GM21825 (cell line): ENCODE measurements around the gene INSM1.
"Not testable (repeated sequence)": the region's sequence is repeated elsewhere in the genome, so short reads cannot be mapped to it uniquely, and the experiment has no call there.

Source experiments
- ATAC-seq: cut with Tn5 transposase; IDR thresholded peaks from one replicate; pipeline ENCODE4 v1.9.1; 2021; ENCODE audit warnings: mild to moderate bottlenecking, moderate library complexity; ENCODE audit not compliant: unreplicated experiment

Gene INSM1, protein sequence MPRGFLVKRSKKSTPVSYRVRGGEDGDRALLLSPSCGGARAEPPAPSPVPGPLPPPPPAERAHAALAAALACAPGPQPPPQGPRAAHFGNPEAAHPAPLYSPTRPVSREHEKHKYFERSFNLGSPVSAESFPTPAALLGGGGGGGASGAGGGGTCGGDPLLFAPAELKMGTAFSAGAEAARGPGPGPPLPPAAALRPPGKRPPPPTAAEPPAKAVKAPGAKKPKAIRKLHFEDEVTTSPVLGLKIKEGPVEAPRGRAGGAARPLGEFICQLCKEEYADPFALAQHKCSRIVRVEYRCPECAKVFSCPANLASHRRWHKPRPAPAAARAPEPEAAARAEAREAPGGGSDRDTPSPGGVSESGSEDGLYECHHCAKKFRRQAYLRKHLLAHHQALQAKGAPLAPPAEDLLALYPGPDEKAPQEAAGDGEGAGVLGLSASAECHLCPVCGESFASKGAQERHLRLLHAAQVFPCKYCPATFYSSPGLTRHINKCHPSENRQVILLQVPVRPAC

DNA sequence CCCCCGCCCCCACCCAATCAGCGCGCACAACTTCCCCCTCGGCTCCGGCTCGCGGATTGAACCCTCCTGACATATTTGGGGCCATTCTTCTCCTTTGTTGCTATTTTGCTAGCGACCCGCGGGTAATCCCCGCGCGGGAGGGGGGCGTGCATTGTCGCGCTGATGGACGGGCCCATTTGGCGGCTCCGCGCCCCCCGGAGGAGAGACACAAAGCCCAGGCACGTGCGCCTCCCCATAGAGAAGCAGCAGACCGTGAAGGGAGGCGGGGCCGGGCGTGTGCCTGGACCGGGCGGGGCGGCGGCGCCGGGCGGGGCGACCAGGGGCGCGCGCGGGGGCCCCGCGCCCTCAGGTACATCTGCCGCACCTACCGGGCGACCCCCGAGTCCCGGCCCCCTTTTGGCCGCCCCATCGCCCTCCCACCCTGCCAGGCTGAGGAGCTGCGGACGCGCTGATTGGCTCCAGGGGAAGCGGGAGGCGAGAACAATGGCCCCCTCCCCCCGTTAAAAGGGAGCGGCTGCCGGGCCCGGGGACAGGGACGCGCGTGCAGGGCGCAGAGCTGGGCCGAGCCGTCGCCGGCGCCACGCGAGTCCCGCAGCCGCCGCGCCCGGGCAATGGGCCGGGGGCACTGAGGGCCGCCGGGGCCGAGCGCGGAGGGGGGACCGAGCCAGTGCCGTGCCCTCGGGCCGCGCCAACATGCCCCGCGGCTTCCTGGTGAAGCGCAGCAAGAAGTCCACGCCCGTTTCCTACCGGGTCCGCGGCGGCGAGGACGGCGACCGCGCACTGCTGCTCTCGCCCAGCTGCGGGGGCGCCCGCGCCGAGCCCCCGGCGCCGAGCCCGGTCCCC lies at the start of gene INSM1:
INSM1 (plus strand) TSS at position 530 of the 843 bp plus-strand sequence; CDS start at position 694, 164 bp downstream.
- ATAC-seq = no peak

GRCh38 chr20:20318365-20319161 lies 49.3 kb upstream of the INSM1 start:
- ATAC-seq = no peak

- ATAC-seq = no peak
These were observed 46.8 kb upstream of the INSM1 start for GRCh38 chr20:20321134-20321533.

DNA sequence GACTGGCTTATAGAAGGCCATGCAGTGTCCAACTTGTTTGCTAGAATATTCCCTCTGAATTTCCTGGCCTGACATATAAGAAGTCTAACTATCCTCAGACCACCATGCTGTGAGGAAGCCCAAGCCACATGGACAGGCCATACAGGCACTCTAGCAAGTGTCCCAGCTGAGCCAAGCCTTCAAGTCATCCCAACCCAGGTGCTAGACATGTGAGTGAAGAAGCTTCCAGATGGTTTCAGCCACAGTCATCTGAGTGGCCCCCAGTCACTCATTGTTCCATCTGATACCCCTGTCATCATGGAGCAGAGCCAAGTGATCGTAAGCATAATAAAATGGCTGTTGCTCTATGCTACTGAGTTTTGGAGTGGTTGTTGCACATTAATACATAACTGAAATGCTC lies 46.0 kb upstream of the INSM1 start:
- ATAC-seq = no peak

DNA sequence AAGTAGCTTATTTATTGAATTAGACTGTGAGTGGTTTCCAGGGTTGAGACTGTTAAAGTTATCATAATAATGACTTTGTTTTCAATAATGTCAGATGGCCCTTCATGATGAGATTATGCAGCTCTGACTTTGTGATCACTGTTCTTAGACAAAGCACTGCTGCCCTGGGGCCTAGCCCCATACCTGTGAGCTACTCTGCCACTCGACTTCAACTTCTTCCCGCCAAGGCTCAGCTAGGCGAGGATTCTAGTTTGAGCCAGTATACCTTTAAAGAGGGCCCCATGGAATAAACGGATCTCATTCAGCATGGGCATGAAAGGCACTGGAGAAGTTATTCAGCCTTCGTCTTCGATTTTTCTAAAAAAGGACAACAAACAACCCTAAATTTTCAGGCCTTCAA lies 45.0 kb upstream of the INSM1 start:
- no peak for ATAC-seq

DNA sequence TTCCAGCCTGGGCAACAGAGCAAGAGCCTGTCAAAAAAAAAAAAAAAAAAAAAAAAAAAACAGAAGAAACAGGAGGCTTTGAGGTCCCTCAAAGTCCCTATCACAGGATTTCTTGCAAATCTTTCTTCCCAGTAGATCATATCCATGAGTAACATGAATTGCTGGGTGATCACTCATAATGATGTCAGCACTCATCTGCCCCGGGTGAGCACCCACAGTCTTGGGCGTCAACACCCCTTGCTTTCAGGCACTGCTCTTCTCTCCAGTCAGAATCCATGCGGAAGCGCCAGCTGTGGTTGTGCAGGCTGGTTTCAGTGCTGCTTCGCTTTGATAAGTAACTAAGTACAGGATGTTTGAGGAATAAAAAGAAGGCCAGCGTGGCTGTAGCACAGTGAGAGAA lies 40.2 kb upstream of the INSM1 start:
- no peak for ATAC-seq

DNA sequence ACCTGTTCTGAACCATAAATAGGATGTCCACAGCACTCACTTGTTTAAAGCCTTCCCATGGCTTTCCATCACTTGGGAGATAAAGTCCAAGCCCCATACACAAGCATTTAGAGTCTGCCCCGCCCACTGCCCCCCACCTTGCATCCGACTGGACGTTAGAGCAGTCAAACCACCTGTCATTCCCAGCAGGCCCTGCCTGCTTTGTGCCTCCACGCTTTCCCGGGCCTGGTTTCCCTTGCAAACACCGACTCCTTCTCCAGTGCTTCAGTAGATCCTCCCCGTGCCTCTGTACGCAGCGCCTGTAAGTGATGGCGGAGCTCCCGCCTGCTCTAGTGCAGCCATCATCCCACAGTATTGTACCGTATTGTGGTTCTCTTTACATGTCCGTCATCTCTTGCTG lies 38.3 kb upstream of the INSM1 start:
- ATAC-seq = no peak

DNA sequence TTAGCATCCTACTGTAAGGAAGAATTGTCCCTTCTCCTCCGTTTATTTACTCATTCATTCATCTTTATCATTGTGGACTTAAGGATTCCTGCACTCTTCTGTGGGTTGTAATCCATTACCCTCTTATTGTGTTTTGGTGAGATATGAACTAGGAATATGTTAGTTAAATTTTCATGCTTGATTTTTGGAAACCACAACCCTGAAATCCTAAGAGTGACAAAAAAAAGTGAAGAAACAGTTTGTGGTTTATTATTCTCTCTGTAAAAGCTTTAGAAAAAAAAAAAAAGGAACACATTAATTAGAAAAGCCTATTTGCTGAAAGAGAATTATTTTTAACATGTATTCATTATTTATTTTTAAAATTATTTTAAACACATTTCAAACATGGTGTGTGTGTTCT lies 36.7 kb upstream of the INSM1 start:
- ATAC-seq = no peak

- ATAC-seq = no peak
These were observed 36.1 kb upstream of the INSM1 start for GRCh38 chr20:20331817-20332216.

DNA sequence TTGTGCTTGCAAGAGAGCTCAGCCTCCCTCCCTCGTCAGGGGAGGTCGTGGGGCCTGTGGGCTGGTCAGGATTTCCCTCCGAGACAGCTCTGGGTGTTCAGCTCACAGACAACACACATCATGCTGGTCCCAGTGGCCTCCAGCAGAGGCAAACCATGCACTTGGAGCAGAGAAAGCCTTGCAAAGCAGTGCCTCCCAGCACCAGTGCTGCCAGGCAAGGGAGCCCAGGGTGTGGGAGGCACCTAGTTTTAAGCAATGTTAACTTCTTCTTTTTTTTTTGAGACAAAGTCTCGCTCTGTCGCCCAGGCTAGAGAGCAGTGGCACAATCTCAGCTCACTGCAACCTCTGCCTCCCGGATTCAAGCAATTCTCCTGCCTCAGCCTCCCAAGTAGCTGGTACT lies 34.0 kb upstream of the INSM1 start:
- ATAC-seq = peak; percentile 20

DNA sequence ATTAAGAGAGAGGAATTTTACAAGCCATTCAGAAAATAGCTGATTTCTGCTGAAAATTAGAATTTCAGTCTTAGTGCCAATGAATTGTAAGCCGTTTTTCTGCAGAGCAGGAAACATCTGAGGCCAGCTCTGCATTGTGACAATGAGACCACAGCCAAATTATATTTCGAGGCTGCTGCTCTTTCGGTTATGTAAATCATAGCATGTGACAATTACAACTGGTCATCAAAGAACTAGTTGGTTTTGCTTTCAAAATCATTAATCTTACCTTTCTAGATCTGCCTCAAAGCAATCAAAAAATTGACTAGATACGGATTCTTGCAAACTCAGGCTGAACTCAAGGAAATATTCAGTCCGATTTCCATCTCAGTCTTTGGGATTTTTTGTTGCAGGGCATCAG lies 33.4 kb upstream of the INSM1 start:
- peak; percentile 91 for ATAC-seq

GRCh38 chr20:20338133-20338730 lies 29.7 kb upstream of the INSM1 start:
- no peak for ATAC-seq

- ATAC-seq = no peak
These were observed 27.5 kb upstream of the INSM1 start for GRCh38 chr20:20340443-20340842.

DNA sequence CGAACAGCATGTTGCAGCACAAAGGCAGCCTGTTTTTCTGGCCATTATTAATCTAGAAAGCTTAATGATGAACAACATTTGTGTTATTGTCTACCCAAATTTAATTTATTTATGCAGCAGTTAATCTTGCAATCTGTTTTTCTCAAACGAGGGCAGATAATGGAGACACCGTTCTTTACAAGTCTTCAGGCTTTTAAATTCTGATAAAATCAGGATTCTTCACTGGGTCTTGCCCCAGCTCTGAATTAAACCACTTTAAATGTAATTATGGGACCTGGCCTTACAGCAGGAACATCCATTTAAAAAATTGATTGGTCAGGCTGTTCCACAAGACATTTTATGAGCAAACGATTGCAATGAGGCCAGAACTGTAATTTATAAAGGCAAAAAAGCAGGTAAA lies 26.5 kb upstream of the INSM1 start:
- ATAC-seq = no peak

- ATAC-seq = no peak
These were observed 25.8 kb upstream of the INSM1 start for GRCh38 chr20:20342066-20342465.

DNA sequence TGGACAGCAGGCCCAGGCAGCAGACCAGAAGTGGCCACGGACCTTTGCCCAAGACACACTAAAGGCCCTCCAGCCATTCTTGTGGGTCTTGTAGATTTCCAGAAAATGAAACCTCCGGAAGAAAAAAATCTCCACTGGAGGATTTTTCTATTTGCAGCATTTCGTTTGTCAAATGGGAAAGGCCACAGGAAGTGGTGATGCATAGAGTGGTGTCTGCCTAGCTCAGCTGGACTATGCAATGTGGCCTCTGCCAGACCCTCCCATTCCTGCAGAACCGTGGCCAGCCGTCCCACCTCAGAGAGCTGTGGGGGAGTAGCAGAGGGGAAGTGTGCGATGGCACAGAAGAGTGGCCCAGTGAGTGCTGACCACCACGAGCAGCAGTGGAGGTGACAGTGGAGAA lies 24.0 kb upstream of the INSM1 start:
- ATAC-seq = no peak

DNA sequence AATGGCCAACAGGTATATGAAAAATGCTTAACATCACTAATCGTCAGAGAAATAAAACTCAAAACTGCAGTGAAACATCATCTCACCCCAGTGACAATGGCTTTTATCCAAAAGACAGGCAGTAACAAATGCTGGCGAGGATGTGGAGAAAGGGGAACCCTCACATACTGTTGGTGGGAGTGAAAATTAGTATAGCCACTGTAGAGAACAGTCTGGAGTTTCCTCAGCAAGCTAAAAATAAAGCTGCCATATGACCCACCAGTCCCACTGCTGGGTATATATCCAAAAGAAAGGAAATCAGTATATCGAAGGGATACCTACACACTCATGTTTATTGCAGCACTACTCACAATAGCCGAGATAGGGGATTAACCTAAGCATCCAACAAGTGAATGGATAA lies 23.4 kb upstream of the INSM1 start:
- no peak for ATAC-seq

- no peak for ATAC-seq
These were observed 14.3 kb upstream of the INSM1 start for GRCh38 chr20:20353576-20353975.

- not testable (repeated sequence) for ATAC-seq
These were observed 12.4 kb upstream of the INSM1 start for GRCh38 chr20:20355503-20355902.

DNA sequence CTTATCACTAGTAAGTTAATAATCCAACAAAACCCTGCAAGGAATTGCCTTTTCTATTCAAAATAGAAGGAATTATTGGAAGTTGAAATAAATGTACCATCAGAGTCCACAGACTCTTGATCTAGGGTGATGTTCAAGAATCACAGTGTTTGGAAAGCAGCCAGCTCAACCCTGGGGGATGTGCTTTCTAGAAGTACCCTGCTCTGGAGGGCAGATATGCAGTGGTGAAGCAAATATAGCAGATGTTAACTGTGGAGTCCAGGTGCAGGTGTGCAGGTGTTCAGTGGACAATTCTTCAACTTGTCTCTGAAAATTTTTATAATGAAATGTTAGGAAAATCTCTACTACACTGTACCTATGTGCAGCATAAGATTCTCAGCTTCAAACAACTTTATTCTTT lies 9.1 kb upstream of the INSM1 start:
- ATAC-seq = no peak

GRCh38 chr20:20359628-20360027 lies 8.3 kb upstream of the INSM1 start:
- no peak for ATAC-seq
